HG03280 (cell line): Measurements from ENCODE around the gene PAQR7.
"Not testable (repeated sequence)": the region's sequence is repeated elsewhere in the genome, so short reads cannot be mapped to it uniquely, and the experiment has no call there.

Experiments
- ATAC-seq: cut with Tn5 transposase; IDR thresholded peaks from one replicate; pipeline ENCODE4 v1.9.1; 2021; ENCODE audit warnings: mild to moderate bottlenecking, moderate library complexity; ENCODE audit not compliant: unreplicated experiment

Gene PAQR7

GRCh38 chr1:25854554-25854953 is 21.0 kb downstream of the PAQR7 start:
- ATAC-seq, result no peak

GRCh38 chr1:25848531-25848930 is 27.0 kb downstream of the PAQR7 start:
- ATAC-seq, result no peak

GRCh38 chr1:25847929-25848328 is 27.6 kb downstream of the PAQR7 start:
- ATAC-seq, result no peak

GRCh38 chr1:25845664-25846063 is 29.8 kb downstream of the PAQR7 start:
- ATAC-seq, result no peak

- no peak for ATAC-seq
These were observed 30.8 kb downstream of the PAQR7 start for GRCh38 chr1:25844536-25845337.

GRCh38 chr1:25843483-25843882 is 32.0 kb downstream of the PAQR7 start:
- no peak for ATAC-seq

- ATAC-seq, result not testable (repeated sequence)
These were observed 35.7 kb downstream of the PAQR7 start for GRCh38 chr1:25839808-25840207.

- ATAC-seq, result no peak
These were observed 38.1 kb downstream of the PAQR7 start for GRCh38 chr1:25837262-25837875.

GRCh38 chr1:25836695-25837094 is 38.8 kb downstream of the PAQR7 start:
- no peak for ATAC-seq

GRCh38 chr1:25834894-25835293 is 40.6 kb downstream of the PAQR7 start:
- no peak for ATAC-seq

GRCh38 chr1:25833158-25833557 is 42.4 kb downstream of the PAQR7 start:
- no peak for ATAC-seq

- no peak for ATAC-seq
These were observed 43.0 kb downstream of the PAQR7 start for GRCh38 chr1:25832336-25833037.

- no peak for ATAC-seq
These were observed 43.8 kb downstream of the PAQR7 start for GRCh38 chr1:25831569-25832196.

- no peak for ATAC-seq
These were observed 46.5 kb downstream of the PAQR7 start for GRCh38 chr1:25829046-25829445.

GRCh38 chr1:25828491-25828890 is 47.0 kb downstream of the PAQR7 start:
- no peak for ATAC-seq

GRCh38 chr1:25826571-25826970 is 48.9 kb downstream of the PAQR7 start:
- ATAC-seq, result no peak

GRCh38 chr1:25825605-25826004 is 49.9 kb downstream of the PAQR7 start:
- ATAC-seq, result no peak

GRCh38 chr1:25821630-25822091 is 53.8 kb downstream of the PAQR7 start:
- no peak for ATAC-seq

- no peak for ATAC-seq
These were observed 54.4 kb downstream of the PAQR7 start for GRCh38 chr1:25821112-25821476.

GRCh38 chr1:25820247-25821111 is 55.0 kb downstream of the PAQR7 start:
- peak; percentile 43 for ATAC-seq
